H1 (cell line): Measurements from ENCODE around the gene CGNL1. TPM values are rescaled to one million over a fixed set of nuclear protein-coding genes. Genes with fewer than 3 reads are reported as not detected.

Source experiments
- CTCF ChIA-PET: fragments of 300-600 bp; sonication (Branson Sonifier 250); formaldehyde crosslinking; loops from one replicate; lab custom pipeline; 2021; ENCODE audit not compliant: partially characterized antibody; lab: Charles Lee
- POLR2A ChIA-PET: fragments of 300-600 bp; sonication (Branson Sonifier 250); formaldehyde crosslinking; loops from one replicate; lab custom pipeline; 2021; ENCODE audit warnings: inconsistent platforms; ENCODE audit not compliant: partially characterized antibody; lab: Charles Lee
- DNase-seq, 2 experiments: peaks; one replicate each; pipeline versions ENCODE4 v3.0.0 to v3.0.0-alpha.2; 2010 to 2022; ENCODE audit warnings: low spot score in 2 of 2, low read depth in 1 of 2, mixed read lengths in 1 of 2
- FAIRE-seq: peaks from 2 replicates; lab custom pipeline; 2011; peaks lifted over from hg19 to GRCh38; lab: Jason Lieb, UNC
- H2AFZ ChIP-seq: 2 replicates; pipeline ENCODE4 v1.8.1; 2012; ENCODE audit warnings: low read length, inconsistent platforms
- H2AK5ac ChIP-seq: 2 replicates; pipeline ENCODE4 v1.6.1; 2013; ENCODE audit warnings: low read depth, low read length
- H2BK120ac ChIP-seq: replicated peaks from 2 replicates; pipeline ENCODE3; 2013; ENCODE audit warnings: low read depth, low read length, inconsistent platforms
- H2BK12ac ChIP-seq: 2 replicates; pipeline ENCODE4 v1.6.1; 2013; ENCODE audit warnings: low read depth, low read length
- H2BK15ac ChIP-seq: 2 replicates; pipeline ENCODE4 v1.6.1; 2013; ENCODE audit warnings: low read length
- H2BK20ac ChIP-seq: 2 replicates; pipeline ENCODE4 v1.6.1; 2013; ENCODE audit warnings: low read length
- H2BK5ac ChIP-seq: 2 replicates; pipeline ENCODE4 v1.6.1; 2013; ENCODE audit warnings: low read depth, low read length
- H3K14ac ChIP-seq: 2 replicates; pipeline ENCODE4 v1.6.1; 2013; ENCODE audit warnings: inconsistent platforms; ENCODE audit not compliant: insufficient read length
- H3K18ac ChIP-seq: 2 replicates; pipeline ENCODE4 v1.6.1; 2013; ENCODE audit warnings: low read length; ENCODE audit errors: extremely low read depth
- H3K23ac ChIP-seq: 2 replicates; pipeline ENCODE4 v1.6.1; 2013; ENCODE audit warnings: inconsistent platforms; ENCODE audit not compliant: insufficient read length
- H3K23me2 ChIP-seq: 2 replicates; pipeline ENCODE4 v1.6.1; 2013; ENCODE audit warnings: low read depth, low read length
- H3K27ac ChIP-seq: 2 replicates; pipeline ENCODE4 v1.6.1; 2011; ENCODE audit warnings: low read depth, low read length, inconsistent platforms
- H3K27me3 ChIP-seq, 4 experiments: replicated peaks in 1 of 4; 1 replicate in 1 of 4; 2 replicates in 3 of 4; pipeline versions ENCODE4 v1.6.1 to v1.8.1; 2011 to 2013; ENCODE audit warnings: low read length in 3 of 4, mild to moderate bottlenecking in 3 of 4, inconsistent platforms in 2 of 4, mixed read lengths in 2 of 4, moderate library complexity in 1 of 4; ENCODE audit not compliant: control insufficient read depth in 3 of 4, insufficient read depth in 3 of 4; ENCODE audit errors: extremely low read depth in 1 of 4
- H3K36me3 ChIP-seq, 4 experiments: 2 replicates each; pipeline versions ENCODE4 v1.6.1 to v1.8.1; 2011 to 2013; ENCODE audit warnings: mild to moderate bottlenecking in 4 of 4, low read length in 3 of 4, moderate library complexity in 2 of 4, control low read depth in 1 of 4, inconsistent platforms in 1 of 4; ENCODE audit not compliant: insufficient read depth in 4 of 4, control insufficient read depth in 2 of 4
- H3K4ac ChIP-seq: replicated peaks from 2 replicates; pipeline ENCODE3; 2013; ENCODE audit warnings: low read length, low read depth, mixed read lengths, inconsistent platforms; ENCODE audit not compliant: insufficient read length
- H3K4me1 ChIP-seq, 4 experiments: replicated peaks in 1 of 4; 1 replicate in 1 of 4; 2 replicates in 3 of 4; pipeline versions ENCODE4 v1.6.1 to v1.8.1; 2011 to 2013; ENCODE audit warnings: low read length in 3 of 4, inconsistent platforms in 2 of 4, mixed read lengths in 1 of 4; ENCODE audit not compliant: insufficient read depth in 4 of 4, control insufficient read depth in 3 of 4
- H3K4me2 ChIP-seq, 2 experiments: 2 replicates each; pipeline versions ENCODE4 v1.6.1 to v1.8.1; 2011 to 2013; ENCODE audit warnings: low read depth in 2 of 2, low read length in 2 of 2, control low read depth in 1 of 2, inconsistent platforms in 1 of 2, mild to moderate bottlenecking in 1 of 2; ENCODE audit not compliant: insufficient read depth in 1 of 2
- H3K4me3 ChIP-seq, 4 experiments: fragments of 200-600, 300-600 bp in 1 of 4; sonication (generic), shearing (Covaris generic), sonication (Bioruptor Twin) in 1 of 4; 2 replicates each; pipeline versions ENCODE4 v1.5.1 to v1.8.1; 2011 to 2016; ENCODE audit warnings: low read length in 4 of 4, low read depth in 3 of 4, control low read depth in 2 of 4, inconsistent platforms in 2 of 4, mild to moderate bottlenecking in 2 of 4, mixed read lengths in 1 of 4, moderate library complexity in 1 of 4; ENCODE audit not compliant: insufficient read depth in 2 of 4; ENCODE audit errors: extremely low read depth in 1 of 4
- H3K56ac ChIP-seq: replicated peaks from 2 replicates; pipeline ENCODE3; 2013; ENCODE audit warnings: low read depth, mild to moderate bottlenecking, mixed read lengths, low read length, inconsistent platforms; ENCODE audit not compliant: insufficient read length
- H3K79me1 ChIP-seq: 2 replicates; pipeline ENCODE4 v1.6.1; 2013; ENCODE audit warnings: low read depth, low read length, control low read depth
- H3K79me2 ChIP-seq, 2 experiments: 2 replicates each; pipeline versions ENCODE4 v1.6.1 to v1.8.1; 2012 to 2013; ENCODE audit warnings: low read length in 2 of 2, mild to moderate bottlenecking in 2 of 2, inconsistent platforms in 1 of 2; ENCODE audit not compliant: insufficient read depth in 2 of 2, control insufficient read depth in 1 of 2
- H3K9ac ChIP-seq, 4 experiments: replicated peaks in 1 of 4; 1 replicate in 1 of 4; 2 replicates in 3 of 4; pipeline versions ENCODE4 v1.6.1 to v1.8.1; 2011 to 2013; ENCODE audit warnings: low read depth in 3 of 4, low read length in 3 of 4, control low read depth in 2 of 4, mild to moderate bottlenecking in 2 of 4, moderate library complexity in 2 of 4, inconsistent platforms in 1 of 4; ENCODE audit errors: extremely low read depth in 1 of 4
- H3K9me3 ChIP-seq, 2 experiments: 2 replicates each; pipeline versions ENCODE4 v1.6.1 to v1.8.1; 2012 to 2013; ENCODE audit warnings: mild to moderate bottlenecking in 2 of 2, moderate library complexity in 2 of 2, control low read depth in 1 of 2, inconsistent platforms in 1 of 2, low read depth in 1 of 2, low read length in 1 of 2, mixed read lengths in 1 of 2; ENCODE audit not compliant: insufficient read depth in 2 of 2
- H4K20me1 ChIP-seq, 2 experiments: replicated peaks in 1 of 2; 2 replicates each; pipeline versions ENCODE3 to v1.8.1; 2011 to 2013; ENCODE audit warnings: inconsistent platforms in 2 of 2, low read length in 2 of 2, mild to moderate bottlenecking in 1 of 2; ENCODE audit not compliant: insufficient read depth in 2 of 2, control insufficient read depth in 1 of 2
- H4K5ac ChIP-seq: 2 replicates; pipeline ENCODE4 v1.6.1; 2013; ENCODE audit warnings: low read length, low read depth, mixed read lengths, inconsistent platforms; ENCODE audit not compliant: insufficient read length
- H4K8ac ChIP-seq: 2 replicates; pipeline ENCODE4 v1.8.0; 2013; ENCODE audit warnings: mild to moderate bottlenecking, moderate library complexity, low read length, inconsistent platforms; ENCODE audit not compliant: insufficient read depth; ENCODE audit errors: extremely low read depth
- H4K91ac ChIP-seq: replicated peaks from 2 replicates; pipeline ENCODE3; 2013; ENCODE audit warnings: low read length, mixed read lengths, inconsistent platforms; ENCODE audit not compliant: insufficient read length
- CREB1 ChIP-seq: IDR thresholded peaks from 2 replicates; pipeline ENCODE4 v1.6.1; 2012; ENCODE audit warnings: inconsistent platforms
- EGR1 ChIP-seq: IDR thresholded peaks from 2 replicates; pipeline ENCODE4 v1.6.1; 2011; ENCODE audit warnings: low read depth, low read length, borderline replicate concordance
- EP300 ChIP-seq, 2 experiments: IDR thresholded peaks; 1 replicate in 1 of 2; 2 replicates in 1 of 2; pipeline ENCODE4 v1.6.1; 2011 to 2012; ENCODE audit warnings: low read depth in 2 of 2, low read length in 2 of 2, mild to moderate bottlenecking in 2 of 2, borderline replicate concordance in 1 of 2, inconsistent platforms in 1 of 2, moderate library complexity in 1 of 2
- JUN ChIP-seq: IDR thresholded peaks from 2 replicates; pipeline ENCODE4 v1.6.1; 2011; ENCODE audit warnings: low read depth, mild to moderate bottlenecking, improper control_type of control experiment, low read length
- PHF8 ChIP-seq: fragments of 200-600 bp; sonication (generic); conservative IDR thresholded peaks from 2 replicates; pipeline ENCODE4 v1.7.1; 2012; ENCODE audit warnings: low read depth, mild to moderate bottlenecking, inconsistent platforms, low read length, moderate library complexity
- RAD21 ChIP-seq, 2 experiments: IDR thresholded peaks in 1 of 2; conservative IDR thresholded peaks in 1 of 2; 2 replicates each; pipeline ENCODE4 v1.6.1; 2011; ENCODE audit warnings: low read depth in 2 of 2, low read length in 2 of 2, improper control_type of control experiment in 1 of 2, inconsistent platforms in 1 of 2, mild to moderate bottlenecking in 1 of 2, moderate library complexity in 1 of 2
- SAP30 ChIP-seq: fragments of 300-600 bp; sonication (generic); IDR thresholded peaks from 2 replicates; pipeline ENCODE4 v1.7.1; 2012; ENCODE audit warnings: low read length, moderate library complexity, mild to moderate bottlenecking, inconsistent platforms; ENCODE audit not compliant: insufficient read depth, insufficient replicate concordance
- SIRT6 ChIP-seq: IDR thresholded peaks from one replicate; pipeline ENCODE4 v1.7.1; 2012; ENCODE audit warnings: low read length, inconsistent platforms
- TBP ChIP-seq: IDR thresholded peaks from 2 replicates; pipeline ENCODE4 v1.6.1; 2011; ENCODE audit warnings: low read depth, low read length, improper control_type of control experiment
- TCF12 ChIP-seq: IDR thresholded peaks from 2 replicates; pipeline ENCODE4 v1.6.1; 2011; ENCODE audit warnings: low read depth, mild to moderate bottlenecking, low read length
- WGBS, 2 experiments: shearing (Covaris generic) in 1 of 2; methylation state at CpG; one replicate each; pipeline versions ENCODE4 v1.1.6 to v1.1.7; 2013 to 2015; ENCODE audit warnings: low lambda C conversion rate in 2 of 2, mixed read lengths in 2 of 2, inconsistent platforms in 1 of 2, low coverage in 1 of 2, missing lambda C conversion rate in 1 of 2; ENCODE audit not compliant: insufficient replicate concordance in 2 of 2, insufficient coverage in 1 of 2, insufficient read length in 1 of 2; ENCODE audit errors: extremely low coverage in 1 of 2, missing lambda C conversion rate in 1 of 2; 5-methylcytosine and 5-hydroxymethylcytosine counted together
- polyA plus RNA-seq, 7 experiments: library from polyadenylated mRNA; depleted of rRNA in 3 of 7; stranded (reverse) in 5 of 7; unstranded in 2 of 7; fragments of >200 nt in 5 of 7; fragments of 200-250 nt in 2 of 7; gene quantifications; 1 replicate in 5 of 7; 2 replicates in 1 of 7; 4 replicates in 1 of 7; pipeline versions ENCODE4 v1.2.1 to v1.2.3, GENCODE V29; 2011 to 2013; ENCODE audit warnings: missing spikeins in 2 of 7, mixed read lengths in 2 of 7
- total RNA-seq: library from RNA; stranded (reverse); fragmentation: NEBNext Ultra II Directional; extraction: Animal tissue kit (Norgen Biotek cat#: 25700); gene quantifications from 2 replicates; pipeline ENCODE4 v1.2.1, GENCODE V29; 2021
- TF ChIP-seq, protein P1 (sequence below): IDR thresholded peaks from 2 replicates; pipeline ENCODE4 v1.6.1; 2012; ENCODE audit warnings: inconsistent platforms

Gene CGNL1
- total and polyA plus RNA-seq, 2 of the 8 experiments (the other 6 are each of a cell fraction or from before 2014, with no cell fraction given), result 21.8 to 75.6 TPM

DNA sequence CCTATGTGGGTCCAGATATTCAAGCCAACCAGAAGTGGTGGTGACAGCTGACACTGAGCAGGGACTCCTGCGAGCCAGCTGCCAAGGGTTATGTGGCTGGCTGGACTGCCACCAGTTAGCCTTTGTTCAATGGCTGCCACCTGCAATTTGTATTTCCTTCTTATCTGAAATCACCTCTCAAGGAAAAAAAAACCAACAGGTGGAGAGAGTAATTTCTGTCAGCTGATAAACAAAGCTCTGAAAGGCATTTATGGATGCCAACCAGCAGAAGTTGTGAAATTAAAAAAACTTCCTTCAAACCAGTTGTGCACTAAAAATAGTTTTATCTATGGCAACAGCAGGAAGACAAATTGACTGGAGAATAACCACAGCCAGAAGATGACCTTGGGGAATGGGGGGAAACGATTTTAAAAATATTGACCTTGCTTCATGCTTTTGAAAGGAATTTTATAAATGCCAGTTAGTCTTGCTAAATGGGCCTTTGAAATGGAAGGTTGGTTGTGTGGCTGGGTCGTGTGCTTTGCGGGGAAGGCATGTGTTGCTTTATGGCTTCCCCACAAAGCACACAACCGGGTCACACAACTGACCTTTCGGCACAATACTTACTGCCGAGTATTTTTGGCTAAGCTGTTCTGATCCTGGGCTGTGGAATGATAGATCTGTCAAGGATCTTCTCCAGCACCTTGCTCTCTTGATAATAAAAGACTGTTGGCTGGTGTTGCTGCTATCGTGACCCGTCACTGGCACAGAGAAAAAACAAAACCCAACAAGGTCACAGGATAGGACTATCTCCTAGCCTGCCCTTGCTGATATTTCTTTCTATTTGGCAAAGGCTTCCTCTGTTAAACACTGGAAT lies 218.9 kb downstream of the CGNL1 start:
- ChIA-PET POLR2A (no interaction called here), CTCF (interaction anchor here (0.6 to 2.6 kb wide), 5 partner anchors 35 to 1628 kb away, joined by 3 to 10 read pairs (median 3); no protein-coding TSS in a partner anchor)
- no peaks in the 10 kb centered on the region for H3K79me2 ChIP-seq
- no peak overlapping the region for H2BK20ac ChIP-seq
- H3K79me1 ChIP-seq, result no peaks in the 10 kb centered on the region; the same call in 1 of the 2 replicates
- no peak overlapping the region for H3K18ac ChIP-seq
- H3K9me3 ChIP-seq, result no peaks in the 10 kb centered on the region
- no peak overlapping the region for H3K4ac ChIP-seq
- no peak overlapping the region for H3K9ac ChIP-seq
- no peak overlapping the region for H3K56ac ChIP-seq
- FAIRE-seq, result no peak
- H3K4me1 ChIP-seq, result peaks cover 4 to 11% (median 5%) of the 10 kb centered on the region in 4 experiments
- no peak for DNase-seq
- H4K91ac ChIP-seq, result no peak overlapping the region
- no peaks in the 10 kb centered on the region for H3K36me3 ChIP-seq
- H2AK5ac ChIP-seq, result no peak overlapping the region
- WGBS, 2 experiments, result 96% methylated on average over 9 of the region's 9 CpGs; no CpG with 5 or more reads in 1 of the 2 experiments
- no peak overlapping the region for H3K4me3 ChIP-seq
- H2BK120ac ChIP-seq, result no peak overlapping the region
- no peak overlapping the region for H3K14ac ChIP-seq
- H2BK12ac ChIP-seq, result no peak overlapping the region
- H4K8ac ChIP-seq, result no peak overlapping the region
- H4K20me1 ChIP-seq, result no peaks in the 10 kb centered on the region
- H2BK5ac ChIP-seq, result no peak overlapping the region
- H3K27ac ChIP-seq, result no peak overlapping the region
- no peak overlapping the region for H2BK15ac ChIP-seq
- no peak overlapping the region for H4K5ac ChIP-seq
- H3K4me2 ChIP-seq, result no peak overlapping the region
- H3K23me2 ChIP-seq, result peaks cover 5% of the 10 kb centered on the region; the same call in 1 of the 2 replicates
- H3K23ac ChIP-seq, result no peak overlapping the region
- H3K27me3 ChIP-seq, result peaks cover 0 to 18% (median 9%) of the 10 kb centered on the region in 4 experiments; a peak in 4 of 7 replicates
- no peak overlapping the region for H2AFZ ChIP-seq
- TF ChIP-seq SIRT6, result no peak
- no peak for TF ChIP-seq EP300 (IDR thresholded peaks at IDR 0.05; ENCODE audit: borderline replicate concordance in 1 of 2, low read depth in 2 of 2, low read length in 2 of 2)
- TF ChIP-seq TCF12, result no peak
- TF ChIP-seq JUN, result no peak
- no peak for TF ChIP-seq RAD21 (IDR thresholded peaks at IDR 0.05 in 1 of 2, conservative IDR thresholded peaks at IDR 0.05 in 1 of 2; ENCODE audit: low read depth in 2 of 2, low read length in 2 of 2)
- TF ChIP-seq CREB1, result no peak
- TF ChIP-seq, protein P1, sequence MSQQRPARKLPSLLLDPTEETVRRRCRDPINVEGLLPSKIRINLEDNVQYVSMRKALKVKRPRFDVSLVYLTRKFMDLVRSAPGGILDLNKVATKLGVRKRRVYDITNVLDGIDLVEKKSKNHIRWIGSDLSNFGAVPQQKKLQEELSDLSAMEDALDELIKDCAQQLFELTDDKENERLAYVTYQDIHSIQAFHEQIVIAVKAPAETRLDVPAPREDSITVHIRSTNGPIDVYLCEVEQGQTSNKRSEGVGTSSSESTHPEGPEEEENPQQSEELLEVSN, result no peak
- TF ChIP-seq EGR1, result no peak
- no peak for TF ChIP-seq PHF8
- no peak for TF ChIP-seq TBP
- TF ChIP-seq SAP30, result no peak
